Psoas muscle (tissue), 8 donors: ENCODE data around the gene WDR7. TPM values are rescaled to one million over a fixed set of nuclear protein-coding genes. Genes with fewer than 3 reads are reported as not detected.
"Not testable (repeated sequence)": the region's sequence is repeated elsewhere in the genome, so short reads cannot be mapped to it uniquely, and the experiment has no call there.

Experiments used
- ATAC-seq, 4 donors: fragments of 200-7000 bp; cut with Tn5 transposase; one replicate each; pipeline ENCODE4 v1.9.1; 2020; ENCODE audit warnings: moderate library complexity in 3 of 4, mild to moderate bottlenecking in 2 of 4
- DNase-seq, 2 donors: peaks; one replicate each; pipeline ENCODE4 v3.0.0-alpha.2; 2020
- H3K27ac ChIP-seq: fragments of 200-600 bp; one replicate; pipeline ENCODE4 v1.8.0; 2022
- H3K27me3 ChIP-seq, 3 donors: fragments of 200-600 bp in 1 of 3; one replicate each; pipeline versions ENCODE4 v1.6.1 to v1.8.0; 2013 to 2022; ENCODE audit warnings: low read length in 2 of 3, mild to moderate bottlenecking in 2 of 3, moderate library complexity in 1 of 3; ENCODE audit not compliant: insufficient read depth in 3 of 3
- H3K36me3 ChIP-seq, 2 donors: fragments of 200-600 bp in 1 of 2; one replicate each; pipeline versions ENCODE4 v1.6.1 to v1.8.0; 2013 to 2022; ENCODE audit warnings: low read depth in 1 of 2, mild to moderate bottlenecking in 1 of 2, moderate library complexity in 1 of 2; ENCODE audit not compliant: insufficient read depth in 1 of 2
- H3K4me1 ChIP-seq: fragments of 200-600 bp; one replicate; pipeline ENCODE4 v1.8.0; 2022
- H3K4me3 ChIP-seq: fragments of 200-600 bp; one replicate; pipeline ENCODE4 v1.8.0; 2022; ENCODE audit warnings: mild to moderate bottlenecking
- H3K9me3 ChIP-seq: fragments of 200-600 bp; one replicate; pipeline ENCODE4 v1.8.0; 2022
- WGBS, 3 donors: extraction: QIAGEN DNeasy Blood & Tissue Kit; methylation state at CpG; one replicate each; pipeline versions ENCODE4 v1.1.6 to v1.1.7; 2013; 5-methylcytosine and 5-hydroxymethylcytosine counted together
- intact Hi-C, 2 donors: fragments of 100-400 bp; cut with DNase I; formaldehyde crosslinking; loops; one replicate each; pipeline versions ENCODE4 v1.11.0 to v1.14.2; 2022
- polyA plus RNA-seq, 3 donors: library from polyadenylated mRNA; stranded (reverse); fragments of 200-250 nt; gene quantifications; one replicate each; pipeline ENCODE4 v1.2.3, GENCODE V29; 2013
- total RNA-seq, 4 donors: library from RNA; stranded (reverse); fragmentation: NEBNext Ultra II Directional in 2 of 4; extraction: Animal tissue kit (Norgen Biotek cat#: 25700) in 2 of 4; gene quantifications; one replicate each; pipeline versions ENCODE4 v1.2.1 to v1.2.4, GENCODE V29; 2021 to 2023
- TF ChIP-seq, protein P1 (sequence below): fragments of 200-600 bp; IDR thresholded peaks from one replicate; pipeline ENCODE4 v1.8.0; 2022; ENCODE audit warnings: antibody characterized with exemption
- donor health status: healthy with polysubstance abuse.
- donor health status: DM: no; HTN: no; CAD: no; lungs with moderate emphysema.
- donor health status: Bipolar disorder and iron deficiency.
- donor health status: healthy.
- donor health status: DM: yes; HTN: yes; CAD: no.
- donor health status: DM: no; HTN: no; CAD: no.
- donor health status: DM: no; HTN: no; CAD: no.
- donor health status: DM: yes; HTN: yes; CAD: no.

Gene WDR7
- total and polyA plus RNA-seq, 7 donors: 2.6 to 24.4 (median 15.5) TPM

DNA sequence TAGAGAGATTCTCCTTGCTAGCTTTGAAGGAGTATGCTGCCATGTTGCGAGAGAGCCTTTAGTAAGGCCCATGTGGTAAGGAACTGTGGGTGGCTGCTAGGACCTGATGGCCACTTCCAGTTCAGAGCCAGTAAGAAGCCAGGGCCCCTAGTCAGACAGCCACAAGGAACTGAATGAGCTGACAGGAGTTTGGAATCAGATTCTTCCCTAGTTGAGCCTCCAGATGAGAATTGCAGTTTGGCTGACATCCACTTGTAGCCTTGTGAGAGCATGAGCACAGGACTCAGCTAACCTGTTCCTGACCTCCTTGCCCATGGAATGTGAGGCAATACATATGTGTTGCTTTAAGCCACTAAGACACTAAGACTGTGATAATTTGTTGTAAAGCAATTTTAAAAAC, 1.2 kb upstream of the WDR7 start:
- Histone ChIP-seq H3K9me3 (no peaks in the 10 kb centered on the region), H3K36me3 (no peaks in the 10 kb centered on the region), H3K4me1 (peaks cover 16% of the 10 kb centered on the region), H3K4me3 (no peak overlapping the region), H3K27me3 (no peaks in the 10 kb centered on the region), H3K27ac (no peak overlapping the region)
- TF ChIP-seq, protein P1, sequence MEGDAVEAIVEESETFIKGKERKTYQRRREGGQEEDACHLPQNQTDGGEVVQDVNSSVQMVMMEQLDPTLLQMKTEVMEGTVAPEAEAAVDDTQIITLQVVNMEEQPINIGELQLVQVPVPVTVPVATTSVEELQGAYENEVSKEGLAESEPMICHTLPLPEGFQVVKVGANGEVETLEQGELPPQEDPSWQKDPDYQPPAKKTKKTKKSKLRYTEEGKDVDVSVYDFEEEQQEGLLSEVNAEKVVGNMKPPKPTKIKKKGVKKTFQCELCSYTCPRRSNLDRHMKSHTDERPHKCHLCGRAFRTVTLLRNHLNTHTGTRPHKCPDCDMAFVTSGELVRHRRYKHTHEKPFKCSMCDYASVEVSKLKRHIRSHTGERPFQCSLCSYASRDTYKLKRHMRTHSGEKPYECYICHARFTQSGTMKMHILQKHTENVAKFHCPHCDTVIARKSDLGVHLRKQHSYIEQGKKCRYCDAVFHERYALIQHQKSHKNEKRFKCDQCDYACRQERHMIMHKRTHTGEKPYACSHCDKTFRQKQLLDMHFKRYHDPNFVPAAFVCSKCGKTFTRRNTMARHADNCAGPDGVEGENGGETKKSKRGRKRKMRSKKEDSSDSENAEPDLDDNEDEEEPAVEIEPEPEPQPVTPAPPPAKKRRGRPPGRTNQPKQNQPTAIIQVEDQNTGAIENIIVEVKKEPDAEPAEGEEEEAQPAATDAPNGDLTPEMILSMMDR: no peak
- ATAC-seq (no peak), DNase-seq (no peak)
- 96 to 98% (median 96%) methylated on average over 1 of the region's 1 CpG for WGBS, 3 donors
- intact Hi-C loops: no loop called here

DNA sequence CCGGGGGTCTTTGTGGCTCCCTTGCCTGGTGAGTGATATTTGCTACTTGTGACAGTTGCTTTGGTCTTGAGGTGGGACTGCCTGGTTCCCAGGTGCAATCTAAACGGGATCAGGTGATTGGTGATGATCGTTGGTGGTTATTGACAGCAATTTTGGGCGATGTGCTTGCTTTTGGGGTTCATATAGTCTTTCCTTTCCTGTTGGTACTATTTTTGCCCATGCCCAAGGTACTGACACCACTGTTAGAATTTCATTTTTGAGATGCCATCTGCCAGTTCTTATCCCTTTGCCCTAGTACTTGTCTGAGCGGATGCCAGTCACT, 573 bp downstream of the WDR7 start:
- H3K9me3 ChIP-seq: no peaks in the 10 kb centered on the region
- no peaks in the 10 kb centered on the region for H3K27me3 ChIP-seq
- H3K4me3 ChIP-seq: peak overlapping the region; percentile 76
- intact Hi-C loops: no loop called here
- no peak for DNase-seq
- 5 to 8% (median 7%) methylated on average over 5 of the region's 5 CpGs for WGBS, 3 donors
- peak overlapping the region; percentile 81 for H3K27ac ChIP-seq
- ATAC-seq: peak in 1 of 4 donors; percentile 29
- TF ChIP-seq, protein P1: no peak
- peaks cover 16% of the 10 kb centered on the region for H3K4me1 ChIP-seq
- H3K36me3 ChIP-seq: no peaks in the 10 kb centered on the region

- TF ChIP-seq, protein P1: no peak
- intact Hi-C loops: no loop called here
- Histone ChIP-seq H3K4me3 (peak overlapping the region; percentile 76), H3K27me3 (no peaks in the 10 kb centered on the region), H3K27ac (no peak overlapping the region), H3K4me1 (peaks cover 16% of the 10 kb centered on the region), H3K36me3 (no peaks in the 10 kb centered on the region), H3K9me3 (no peaks in the 10 kb centered on the region)
- ATAC-seq: no peak
- no peak for DNase-seq
- WGBS, 3 donors: 81 to 83% (median 82%) methylated on average over 4 of the region's 4 CpGs
Measured at GRCh38 chr18:56652802-56653201, 1.6 kb downstream of the WDR7 start.

DNA sequence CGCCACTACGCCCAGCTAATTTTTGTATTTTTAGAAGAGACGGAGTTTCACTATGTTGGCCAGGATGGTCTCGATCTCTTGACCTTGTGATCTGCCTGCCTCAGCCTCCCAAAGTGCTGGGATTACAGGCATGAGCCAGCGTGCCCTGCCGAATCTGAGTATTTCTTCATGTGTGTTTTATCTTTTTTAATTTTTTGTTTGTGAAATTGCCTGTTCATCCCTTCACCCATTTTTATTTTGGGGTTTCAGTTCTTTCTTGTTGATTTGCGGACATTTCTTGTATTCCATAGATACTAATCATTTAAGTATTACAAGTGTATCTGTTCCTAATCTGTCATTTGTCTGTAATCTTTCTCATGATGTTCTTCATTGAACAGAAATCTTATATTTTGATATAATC, 3.1 kb downstream of the WDR7 start:
- ATAC-seq, H3K4me3 ChIP-seq, intact Hi-C loops, DNase-seq, H3K9me3 ChIP-seq, H3K36me3 ChIP-seq, H3K27ac ChIP-seq, H3K27me3 ChIP-seq: not testable (repeated sequence)
- WGBS, 3 donors: 95 to 98% (median 97%) methylated on average over 7 of the region's 7 CpGs
- peaks cover 16% of the 10 kb centered on the region for H3K4me1 ChIP-seq

DNA sequence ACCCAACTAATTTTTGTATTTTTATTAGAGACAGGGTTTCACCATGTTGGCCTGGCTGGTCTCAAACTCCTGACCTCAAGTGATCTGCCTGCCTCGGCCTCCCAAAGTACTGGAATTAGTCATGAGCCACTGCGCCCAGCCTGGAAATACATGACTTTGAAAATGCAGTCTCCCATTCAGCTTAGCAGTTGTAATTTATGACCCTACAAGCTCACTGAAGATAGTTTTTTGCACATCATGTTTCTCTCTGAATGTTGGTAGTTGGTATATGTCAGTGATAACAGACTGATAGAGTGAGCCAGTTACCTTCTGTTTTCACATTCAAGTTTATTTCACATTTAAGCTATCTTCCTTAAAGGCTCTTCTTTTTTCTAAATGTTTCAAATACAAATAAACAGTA, 7.1 kb downstream of the WDR7 start:
- intact Hi-C loops: no loop called here
- Histone ChIP-seq H3K9me3 (no peaks in the 10 kb centered on the region), H3K36me3 (no peaks in the 10 kb centered on the region), H3K27me3 (no peaks in the 10 kb centered on the region), H3K4me3 (no peak overlapping the region), H3K4me1 (peaks cover 12% of the 10 kb centered on the region), H3K27ac (no peak overlapping the region)
- WGBS, 3 donors: 89 to 96% (median 92%) methylated on average over 2 of the region's 2 CpGs
- TF ChIP-seq, protein P1: no peak
- ATAC-seq (no peak), DNase-seq (no peak)
